ENCODE data around the gene TTC23L. TPM values are rescaled to one million over a fixed set of nuclear protein-coding genes. Genes with fewer than 3 reads are reported as not detected.
A peak's percentile ranks its signal among the peaks of the same experiment; 100 is the strongest.

The TTC23L gene
- total RNA-seq, 2 donors from 2014 or later, result 0.35 TPM; not detected in 1

DNA sequence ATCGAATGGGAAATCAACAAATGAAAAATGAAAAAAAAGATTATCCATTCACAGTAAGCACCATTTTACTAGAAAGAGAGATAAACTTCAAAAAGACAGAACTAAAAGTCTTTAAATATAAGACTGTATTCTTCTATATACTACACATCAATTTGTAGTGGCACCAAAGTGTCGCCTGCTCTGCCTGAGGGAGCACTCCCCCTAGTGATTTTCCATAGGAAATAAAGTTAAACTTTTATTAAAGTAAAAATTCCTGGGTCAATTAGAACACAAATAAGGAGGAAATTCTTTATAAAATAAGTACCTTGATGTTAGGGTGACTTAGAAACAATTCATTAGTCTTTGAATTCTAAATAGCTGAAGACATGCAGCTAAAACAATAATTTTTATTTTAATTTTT lies 66.6 kb downstream of the TTC23L start:
- Histone ChIP-seq H3K27ac (no peak overlapping the region), H3K4me3 (no peak overlapping the region), H3K27me3 (no peaks in the 10 kb centered on the region), H3K9ac (ENCODE audit: low read depth in 2 of 2, low read length in 2 of 2) (no peak overlapping the region), H3K9me3 (no peaks in the 10 kb centered on the region), H3K4me1 (no peaks in the 10 kb centered on the region), H3K36me3 (no peaks in the 10 kb centered on the region)
- TF ChIP-seq, protein P1, sequence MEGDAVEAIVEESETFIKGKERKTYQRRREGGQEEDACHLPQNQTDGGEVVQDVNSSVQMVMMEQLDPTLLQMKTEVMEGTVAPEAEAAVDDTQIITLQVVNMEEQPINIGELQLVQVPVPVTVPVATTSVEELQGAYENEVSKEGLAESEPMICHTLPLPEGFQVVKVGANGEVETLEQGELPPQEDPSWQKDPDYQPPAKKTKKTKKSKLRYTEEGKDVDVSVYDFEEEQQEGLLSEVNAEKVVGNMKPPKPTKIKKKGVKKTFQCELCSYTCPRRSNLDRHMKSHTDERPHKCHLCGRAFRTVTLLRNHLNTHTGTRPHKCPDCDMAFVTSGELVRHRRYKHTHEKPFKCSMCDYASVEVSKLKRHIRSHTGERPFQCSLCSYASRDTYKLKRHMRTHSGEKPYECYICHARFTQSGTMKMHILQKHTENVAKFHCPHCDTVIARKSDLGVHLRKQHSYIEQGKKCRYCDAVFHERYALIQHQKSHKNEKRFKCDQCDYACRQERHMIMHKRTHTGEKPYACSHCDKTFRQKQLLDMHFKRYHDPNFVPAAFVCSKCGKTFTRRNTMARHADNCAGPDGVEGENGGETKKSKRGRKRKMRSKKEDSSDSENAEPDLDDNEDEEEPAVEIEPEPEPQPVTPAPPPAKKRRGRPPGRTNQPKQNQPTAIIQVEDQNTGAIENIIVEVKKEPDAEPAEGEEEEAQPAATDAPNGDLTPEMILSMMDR (IDR thresholded peaks at IDR 0.05), result no peak
- intact Hi-C loops (cut with DNase I), result no loop called here
- DNase-seq, result no peak

DNA sequence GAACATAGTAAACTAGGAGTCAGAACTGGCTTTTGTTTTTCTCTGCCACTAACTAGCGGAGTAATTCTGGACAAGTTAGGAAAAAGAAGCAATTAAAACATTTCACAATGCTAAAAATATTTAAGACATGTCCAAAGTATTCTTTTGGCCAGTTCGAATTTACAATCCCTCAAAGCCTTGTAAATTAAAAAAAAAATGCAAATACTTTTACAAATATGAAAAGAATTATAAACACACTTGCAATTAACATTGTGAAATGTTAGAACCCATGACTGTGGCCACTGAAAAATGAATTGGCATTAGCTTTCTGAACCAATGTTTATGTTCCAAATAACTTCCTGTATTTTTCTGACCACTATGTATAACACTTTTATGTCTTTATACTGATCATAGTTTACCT lies 74.1 kb downstream of the TTC23L start:
- H3K27ac ChIP-seq, result no peak overlapping the region
- H3K4me1 ChIP-seq, result peaks cover 20% of the 10 kb centered on the region
- H3K9me3 ChIP-seq, result no peaks in the 10 kb centered on the region
- no peak for DNase-seq
- H3K4me3 ChIP-seq, result no peak overlapping the region
- no peaks in the 10 kb centered on the region for H3K36me3 ChIP-seq
- no peaks in the 10 kb centered on the region for H3K27me3 ChIP-seq
- intact Hi-C loops (cut with DNase I), result no loop called here
- no peak overlapping the region for H3K9ac ChIP-seq (ENCODE audit: low read depth in 2 of 2, low read length in 2 of 2)
- TF ChIP-seq, protein P1 (IDR thresholded peaks at IDR 0.05), result no peak

DNA sequence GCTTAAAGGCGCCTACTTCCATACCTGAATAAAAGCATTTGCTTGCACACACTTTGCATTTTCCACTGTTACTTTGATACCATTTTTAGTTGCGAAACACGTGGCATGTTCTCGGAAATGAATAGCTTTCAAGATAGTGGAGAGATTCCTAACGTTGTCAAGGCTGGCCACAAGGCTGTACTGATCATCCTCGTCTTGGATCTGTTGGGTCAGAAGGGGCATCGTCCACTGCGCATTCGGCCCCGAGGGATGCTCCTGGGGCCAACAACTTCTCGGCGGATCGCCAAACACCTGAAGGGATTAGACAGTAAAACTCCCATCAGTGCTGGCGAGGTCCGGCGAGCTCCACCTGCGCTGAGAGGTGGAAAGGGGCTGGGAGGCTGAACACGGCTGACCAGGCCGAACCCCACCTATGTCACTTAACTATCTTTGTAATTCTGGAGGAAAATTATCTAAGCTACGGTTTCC lies 75.7 kb downstream of the TTC23L start:
- intact Hi-C loops (cut with DNase I), result no loop called here
- TF ChIP-seq, protein P1 (IDR thresholded peaks at IDR 0.05), result no peak
- peaks cover 20% of the 10 kb centered on the region for H3K4me1 ChIP-seq

DNA sequence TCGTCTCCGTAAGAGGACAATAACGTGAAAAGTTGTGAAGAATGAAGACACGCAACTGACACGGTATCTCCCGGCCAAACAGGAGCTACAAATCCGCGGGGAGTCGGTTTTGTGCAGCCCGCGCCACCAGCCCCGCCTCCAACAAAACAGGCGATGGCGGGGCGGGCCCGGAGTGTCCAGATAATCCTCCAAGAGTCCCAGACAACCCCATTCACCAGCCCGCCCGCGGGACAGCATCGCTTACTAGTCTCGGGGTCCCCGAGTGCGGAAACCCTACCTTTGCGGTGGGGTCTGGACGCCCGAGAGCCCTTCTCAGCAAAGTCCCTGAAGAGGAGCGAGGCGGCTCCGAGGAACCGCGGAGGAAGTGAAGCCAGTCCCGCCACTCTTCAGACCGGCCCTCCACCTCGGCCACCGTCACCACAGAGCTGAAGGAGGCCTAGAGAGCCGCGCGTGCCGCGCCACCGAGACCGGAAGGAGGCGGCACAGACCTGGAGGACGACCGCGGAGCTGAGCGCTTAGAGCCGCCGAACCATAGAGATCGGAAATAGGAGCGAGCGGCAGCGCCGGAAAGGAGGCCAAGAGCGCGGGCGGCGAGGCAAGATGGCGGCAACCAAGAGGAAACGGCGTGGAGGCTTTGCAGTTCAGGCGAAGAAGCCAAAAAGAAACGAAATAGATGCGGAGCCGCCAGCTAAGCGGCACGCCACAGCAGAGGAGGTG lies 76.3 kb downstream of the TTC23L start, which contains the start of the genes BRIX1 and RAD1:
Gene BRIX1 (plus strand): TSS at position 573 of the 717 bp plus-strand sequence. CDS start 28 bp downstream, at position 601.
Gene RAD1 (minus strand): TSS at position 366 of the 717 bp plus-strand sequence. CDS start 612 bp downstream, outside the sequence.
- peak within 1 kb of the TSS; percentile 99 for H3K4me3 ChIP-seq
- intact Hi-C loops (cut with DNase I), result no loop called here
- H3K9ac ChIP-seq (ENCODE audit: low read depth in 2 of 2, low read length in 2 of 2), result peak within 1 kb of the TSS; percentile 75 to 95
- peaks cover 20% of the 10 kb centered on the region for H3K4me1 ChIP-seq
- peak; percentile 97 for DNase-seq
- no peaks in the 10 kb centered on the region for H3K36me3 ChIP-seq
- TF ChIP-seq, protein P1 (IDR thresholded peaks at IDR 0.05), result no peak
- H3K9me3 ChIP-seq, result no peaks in the 10 kb centered on the region
- peak within 1 kb of the TSS; percentile 93 for H3K27ac ChIP-seq
- H3K27me3 ChIP-seq, result no peaks in the 10 kb centered on the region

More for the DNA sequence above, 75.7 kb downstream of the TTC23L start:
- Histone ChIP-seq H3K9me3 (no peaks in the 10 kb centered on the region), H3K27ac (peak overlapping the region; percentile 93), H3K4me3 (peak overlapping the region; percentile 99), H3K36me3 (no peaks in the 10 kb centered on the region), H3K27me3 (no peaks in the 10 kb centered on the region), H3K9ac (ENCODE audit: low read depth in 2 of 2, low read length in 2 of 2) (peak overlapping the region; percentile 72 to 75)
- peak; percentile 53 for DNase-seq

DNA sequence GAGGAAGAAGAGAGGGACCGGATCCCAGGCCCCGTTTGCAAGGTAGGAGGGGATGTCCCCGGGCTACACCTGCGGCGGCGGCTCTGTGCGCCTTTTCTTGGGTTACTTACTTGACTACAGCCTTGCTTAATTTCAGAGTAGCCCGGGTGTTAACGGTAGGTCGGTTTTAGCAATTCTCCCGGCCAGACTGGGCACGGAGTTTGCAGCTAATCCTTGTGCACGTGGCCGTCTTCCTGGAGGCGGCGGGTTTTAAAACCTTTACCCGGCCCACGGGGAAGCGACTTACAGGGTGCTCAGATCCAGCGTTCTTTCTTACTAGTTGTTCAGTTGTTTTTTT lies 76.9 kb downstream of the TTC23L start:
- Histone ChIP-seq H3K4me1 (peaks cover 20% of the 10 kb centered on the region), H3K27me3 (no peaks in the 10 kb centered on the region), H3K4me3 (peak overlapping the region; percentile 99), H3K36me3 (no peaks in the 10 kb centered on the region), H3K9ac (ENCODE audit: low read depth in 2 of 2, low read length in 2 of 2) (peak overlapping the region; percentile 75 to 95), H3K9me3 (no peaks in the 10 kb centered on the region), H3K27ac (peak overlapping the region; percentile 93)
- intact Hi-C loops (cut with DNase I), result no loop called here
- no peak for DNase-seq
- TF ChIP-seq, protein P1 (IDR thresholded peaks at IDR 0.05), result no peak
